ENCODE measurements around the gene TMSB15C. TPM values are rescaled to one million over a fixed set of nuclear protein-coding genes. Genes with fewer than 3 reads are reported as not detected.

Gene TMSB15C
- total and polyA plus RNA-seq, 9 donors = 3.6 to 14.9 (median 8.4) TPM

- Histone ChIP-seq H3K36me3 (no peaks in the 10 kb centered on the region), H3K4me3 (no peak overlapping the region), H3K9me3 (no peaks in the 10 kb centered on the region), H3K4me1 (ENCODE audit: insufficient read depth) (no peaks in the 10 kb centered on the region), H3K27me3 (no peaks in the 10 kb centered on the region), H3K27ac (no peak overlapping the region)
- no peak for DNase-seq
- intact Hi-C loops (cut with DNase I) = no loop called here
- 61 to 67% (median 64%) methylated on average over 11 of the region's 11 CpGs for WGBS, 3 donors
- TF ChIP-seq EP300 (IDR thresholded peaks at IDR 0.05) (no peak), CTCF (IDR thresholded peaks at IDR 0.05) (no peak), POLR2A (IDR thresholded peaks at IDR 0.05) (no peak)
Measured at GRCh38 chrX:104105330-104106262, 29.6 kb upstream of the TMSB15C start.

- intact Hi-C loops (cut with DNase I) = no loop called here
- no peak for TF ChIP-seq EP300 (IDR thresholded peaks at IDR 0.05)
- TF ChIP-seq CTCF (IDR thresholded peaks at IDR 0.05) = no peak
- TF ChIP-seq POLR2A (IDR thresholded peaks at IDR 0.05) = no peak
- Histone ChIP-seq H3K27ac (no peak overlapping the region), H3K27me3 (no peaks in the 10 kb centered on the region), H3K4me1 (ENCODE audit: insufficient read depth) (no peaks in the 10 kb centered on the region), H3K9me3 (no peaks in the 10 kb centered on the region), H3K36me3 (no peaks in the 10 kb centered on the region), H3K4me3 (no peak overlapping the region)
- DNase-seq = no peak
- WGBS, 3 donors = 72 to 75% (median 75%) methylated on average over 10 of the region's 10 CpGs
Measured at GRCh38 chrX:104104676-104105075, 28.6 kb upstream of the TMSB15C start.

- DNase-seq = no peak
- Histone ChIP-seq H3K4me1 (ENCODE audit: insufficient read depth) (no peaks in the 10 kb centered on the region), H3K4me3 (no peak overlapping the region), H3K36me3 (no peaks in the 10 kb centered on the region), H3K27me3 (no peaks in the 10 kb centered on the region), H3K27ac (no peak overlapping the region), H3K9me3 (no peaks in the 10 kb centered on the region)
- intact Hi-C loops (cut with DNase I) = no loop called here
- no peak for TF ChIP-seq POLR2A (IDR thresholded peaks at IDR 0.05)
- no peak for TF ChIP-seq CTCF (IDR thresholded peaks at IDR 0.05)
Measured at GRCh38 chrX:104098919-104099318, 22.9 kb upstream of the TMSB15C start.

- H3K9me3 ChIP-seq = no peaks in the 10 kb centered on the region
- DNase-seq = peak in 3 of 5 donors; percentile 22 to 57 (median 53)
- 2% methylated on average over 4 of the region's 4 CpGs for WGBS, 3 donors
Measured at GRCh38 chrX:104098151-104098808, 22.2 kb upstream of the TMSB15C start.

More at GRCh38 chrX:104098151-104098808, 22.2 kb upstream of the TMSB15C start:
- Histone ChIP-seq H3K4me3 (no peak overlapping the region), H3K36me3 (no peaks in the 10 kb centered on the region), H3K4me1 (ENCODE audit: insufficient read depth) (no peaks in the 10 kb centered on the region), H3K27ac (no peak overlapping the region), H3K27me3 (no peaks in the 10 kb centered on the region)
- intact Hi-C loops (cut with DNase I) = no loop called here
- TF ChIP-seq CTCF (IDR thresholded peaks at IDR 0.05) = peak; percentile 40 to 71 (median 48)
- no peak for TF ChIP-seq EP300 (IDR thresholded peaks at IDR 0.05)
- no peak for TF ChIP-seq POLR2A (IDR thresholded peaks at IDR 0.05)
